Mesodermal cell (in vitro differentiated cells): ENCODE results near the gene ASTN2.

Experiments
- H3K27ac ChIP-seq: 2 replicates; pipeline ENCODE4 v1.7.0; 2013; ENCODE audit warnings: mild to moderate bottlenecking, low read depth, low read length, moderate library complexity; ENCODE audit not compliant: severe bottlenecking
- H3K36me3 ChIP-seq: 2 replicates; pipeline ENCODE4 v1.7.1; 2013; ENCODE audit warnings: mild to moderate bottlenecking, low read length, moderate library complexity; ENCODE audit not compliant: control insufficient read depth, insufficient read depth
- H3K4me1 ChIP-seq: one replicate; pipeline ENCODE4 v1.7.1; 2013; ENCODE audit warnings: mild to moderate bottlenecking, low read length; ENCODE audit not compliant: insufficient read depth, control insufficient read depth, poor library complexity, severe bottlenecking
- H3K4me3 ChIP-seq: 2 replicates; pipeline ENCODE4 v1.7.0; 2013; ENCODE audit warnings: low read length, control low read depth, mild to moderate bottlenecking; ENCODE audit not compliant: insufficient read depth, poor library complexity, severe bottlenecking; ENCODE audit errors: extremely low read depth
- H3K9me3 ChIP-seq: 2 replicates; pipeline ENCODE4 v1.7.1; 2013; ENCODE audit warnings: mild to moderate bottlenecking, low read length, moderate library complexity; ENCODE audit not compliant: control insufficient read depth
- WGBS, 2 experiments: methylation state at CpG; one replicate each; pipeline ENCODE4 v1.1.5; 2013; ENCODE audit warnings: missing lambda C conversion rate in 2 of 2; ENCODE audit not compliant: insufficient coverage in 2 of 2; 5-methylcytosine and 5-hydroxymethylcytosine counted together

The ASTN2 gene

GRCh38 chr9:116795821-116796220, 619.0 kb downstream of the ASTN2 start:
- H3K27ac ChIP-seq = no peak overlapping the region
- H3K4me3 ChIP-seq = no peak overlapping the region
- peaks cover 4% of the 10 kb centered on the region for H3K4me1 ChIP-seq
- no peaks in the 10 kb centered on the region for H3K36me3 ChIP-seq
- WGBS, 2 experiments = 71 to 78% methylated on average over 1 to 2 of the region's 2 CpGs
- H3K9me3 ChIP-seq = no peaks in the 10 kb centered on the region

- no peaks in the 10 kb centered on the region for H3K36me3 ChIP-seq
- H3K4me3 ChIP-seq = no peak overlapping the region
- no peak overlapping the region for H3K27ac ChIP-seq
- H3K9me3 ChIP-seq = no peaks in the 10 kb centered on the region
- WGBS, 2 experiments = 77 to 85% methylated on average over 5 of the region's 6 CpGs
- H3K4me1 ChIP-seq = peaks cover 4% of the 10 kb centered on the region
These were observed 622.6 kb downstream of the ASTN2 start for GRCh38 chr9:116792271-116792670.

GRCh38 chr9:116791326-116791725, 623.5 kb downstream of the ASTN2 start:
- Histone ChIP-seq H3K36me3 (no peaks in the 10 kb centered on the region), H3K9me3 (no peaks in the 10 kb centered on the region), H3K4me3 (no peak overlapping the region), H3K4me1 (peaks cover 4% of the 10 kb centered on the region), H3K27ac (no peak overlapping the region)
- WGBS, 2 experiments = 83 to 89% methylated on average over 1 of the region's 1 CpG

GRCh38 chr9:116789081-116789480, 625.8 kb downstream of the ASTN2 start:
- no peaks in the 10 kb centered on the region for H3K9me3 ChIP-seq
- no peaks in the 10 kb centered on the region for H3K36me3 ChIP-seq
- H3K4me3 ChIP-seq = no peak overlapping the region
- 50% methylated on average over 2 of the region's 3 CpGs; no CpG with 5 or more reads in 1 of the 2 experiments for WGBS, 2 experiments
- H3K27ac ChIP-seq = no peak overlapping the region
- peaks cover 4% of the 10 kb centered on the region for H3K4me1 ChIP-seq

GRCh38 chr9:116786737-116787136, 628.1 kb downstream of the ASTN2 start:
- no CpG with 5 or more reads among the region's 2 CpGs for WGBS, 2 experiments
- H3K4me3 ChIP-seq = no peak overlapping the region
- peaks cover 4% of the 10 kb centered on the region for H3K4me1 ChIP-seq

GRCh38 chr9:116777116-116777515, 637.7 kb downstream of the ASTN2 start:
- no peak overlapping the region for H3K27ac ChIP-seq
- no peak overlapping the region for H3K4me3 ChIP-seq
- no peaks in the 10 kb centered on the region for H3K9me3 ChIP-seq
- 92 to 100% methylated on average over 1 to 2 of the region's 3 CpGs for WGBS, 2 experiments
- H3K36me3 ChIP-seq = no peaks in the 10 kb centered on the region
- H3K4me1 ChIP-seq = no peaks in the 10 kb centered on the region

More at GRCh38 chr9:116786737-116787136, 628.1 kb downstream of the ASTN2 start:
- Histone ChIP-seq H3K27ac (no peak overlapping the region), H3K36me3 (no peaks in the 10 kb centered on the region), H3K9me3 (no peaks in the 10 kb centered on the region)

GRCh38 chr9:116774421-116775180, 640.3 kb downstream of the ASTN2 start:
- Histone ChIP-seq H3K27ac (no peak overlapping the region), H3K4me3 (no peak overlapping the region), H3K4me1 (no peaks in the 10 kb centered on the region), H3K36me3 (no peaks in the 10 kb centered on the region), H3K9me3 (no peaks in the 10 kb centered on the region)
- 89 to 96% methylated on average over 3 of the region's 4 CpGs for WGBS, 2 experiments

- WGBS, 2 experiments = 78 to 88% methylated on average over 7 of the region's 8 CpGs
- Histone ChIP-seq H3K9me3 (no peaks in the 10 kb centered on the region), H3K27ac (no peak overlapping the region), H3K36me3 (no peaks in the 10 kb centered on the region), H3K4me1 (no peaks in the 10 kb centered on the region), H3K4me3 (no peak overlapping the region)
These were observed 647.6 kb downstream of the ASTN2 start for GRCh38 chr9:116767219-116767618.

GRCh38 chr9:116765011-116765410, 649.8 kb downstream of the ASTN2 start:
- Histone ChIP-seq H3K4me3 (no peak overlapping the region), H3K27ac (no peak overlapping the region), H3K4me1 (no peaks in the 10 kb centered on the region), H3K9me3 (no peaks in the 10 kb centered on the region), H3K36me3 (no peaks in the 10 kb centered on the region)
- 74 to 88% methylated on average over 2 to 3 of the region's 5 CpGs for whole genome bisulfite sequencing, 2 experiments

- Histone ChIP-seq H3K9me3 (no peaks in the 10 kb centered on the region), H3K4me1 (no peaks in the 10 kb centered on the region), H3K4me3 (no peak overlapping the region), H3K27ac (no peak overlapping the region), H3K36me3 (no peaks in the 10 kb centered on the region)
- WGBS, 2 experiments = 88 to 100% methylated on average over 1 to 2 of the region's 2 CpGs
These were observed 651.1 kb downstream of the ASTN2 start for GRCh38 chr9:116763770-116764169.

- H3K36me3 ChIP-seq = no peaks in the 10 kb centered on the region
These were observed 654.2 kb downstream of the ASTN2 start for GRCh38 chr9:116760636-116761035.

More at GRCh38 chr9:116760636-116761035, 654.2 kb downstream of the ASTN2 start:
- Histone ChIP-seq H3K4me3 (no peak overlapping the region), H3K4me1 (no peaks in the 10 kb centered on the region), H3K9me3 (peaks cover 5% of the 10 kb centered on the region), H3K27ac (no peak overlapping the region)
- WGBS, 2 experiments = 69% methylated on average over 3 of the region's 5 CpGs; no CpG with 5 or more reads in 1 of the 2 experiments
